Measurements from ENCODE around the gene GCNT2. TPM values are rescaled to one million over a fixed set of nuclear protein-coding genes. Genes with fewer than 3 reads are reported as not detected.

GCNT2 gene
- total and polyA plus RNA-seq, 7 experiments from 2014 or later = 0.45 to 8.5 (median 3.6) TPM

DNA sequence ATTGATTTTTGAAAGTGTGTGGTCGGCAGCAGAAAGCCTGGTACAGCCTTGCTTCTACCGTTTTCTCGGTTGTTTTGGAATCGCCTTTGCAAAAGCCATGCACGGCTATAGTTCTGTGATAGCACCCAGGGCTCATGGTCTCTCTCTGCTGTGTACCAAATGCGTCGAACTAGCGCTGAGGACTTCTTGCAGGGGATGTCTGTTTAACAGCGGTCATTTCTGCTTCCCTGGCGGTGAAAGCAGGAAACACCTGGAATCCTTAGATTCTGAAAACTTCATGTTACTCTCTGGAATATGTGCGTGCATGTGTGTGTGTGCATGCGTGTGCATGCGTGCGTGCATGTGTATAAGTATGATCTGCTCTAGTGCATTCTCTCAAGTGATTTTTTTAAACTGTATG lies 26.1 kb upstream of the GCNT2 start:
- Mint-ChIP-seq H3K27ac (no peak overlapping the region), H3K9me3 (peaks cover 0 to 13% (median 0%) of the 10 kb centered on the region in 11 donors), H3K4me1 (peaks cover 0 to 5% (median 0%) of the 10 kb centered on the region in 7 donors), H3K27me3 (peaks cover 18 to 36% (median 22%) of the 10 kb centered on the region in 5 donors), H3K36me3 (no peaks in the 10 kb centered on the region), H3K4me3 (no peak overlapping the region)
- intact Hi-C loops (cut with micrococcal nuclease) = no loop called here
- H3K27me3 ChIP-seq (ENCODE audit: control insufficient read depth in 2 of 2, insufficient read depth in 2 of 2, low read length in 2 of 2) = no peaks in the 10 kb centered on the region
- ATAC-seq (no peak), DNase-seq (no peak)
- ChIA-PET CTCF (no interaction called here), POLR2A (no interaction called here)
- H3K27ac ChIP-seq (ENCODE audit: low read depth, low read length) = no peak overlapping the region
- H3K4me3 ChIP-seq (ENCODE audit: low read length) = no peak overlapping the region
- no peaks in the 10 kb centered on the region for H3K36me3 ChIP-seq (ENCODE audit: control insufficient read depth in 2 of 3, insufficient read depth in 3 of 3, low read length in 3 of 3)
- no peaks in the 10 kb centered on the region for H3K9me3 ChIP-seq (ENCODE audit: control insufficient read depth in 2 of 3, low read length in 3 of 3)
- H3K4me1 ChIP-seq (ENCODE audit: control insufficient read depth in 2 of 2, insufficient read depth in 2 of 2, low read length in 2 of 2) = no peaks in the 10 kb centered on the region

- no peak overlapping the region for H3K27ac ChIP-seq (ENCODE audit: low read depth, low read length)
- H3K36me3 Mint-ChIP-seq = no peaks in the 10 kb centered on the region
- intact Hi-C loops (cut with micrococcal nuclease) = no loop called here
- no peaks in the 10 kb centered on the region for H3K9me3 ChIP-seq (ENCODE audit: control insufficient read depth in 2 of 3, low read length in 3 of 3)
- no peaks in the 10 kb centered on the region for H3K27me3 ChIP-seq (ENCODE audit: control insufficient read depth in 2 of 2, insufficient read depth in 2 of 2, low read length in 2 of 2)
- CTCF ChIA-PET = no interaction called here
- H3K9me3 Mint-ChIP-seq = no peaks in the 10 kb centered on the region
- no peaks in the 10 kb centered on the region for H3K4me1 ChIP-seq (ENCODE audit: control insufficient read depth in 2 of 2, insufficient read depth in 2 of 2, low read length in 2 of 2)
- POLR2A ChIA-PET = no interaction called here
- H3K4me1 Mint-ChIP-seq = peaks cover 0 to 3% (median 2%) of the 10 kb centered on the region in 7 donors
- H3K4me3 ChIP-seq (ENCODE audit: low read length) = no peak overlapping the region
- H3K27ac Mint-ChIP-seq = no peak overlapping the region
- ATAC-seq (no peak), DNase-seq (no peak)
- H3K36me3 ChIP-seq (ENCODE audit: control insufficient read depth in 2 of 3, insufficient read depth in 3 of 3, low read length in 3 of 3) = no peaks in the 10 kb centered on the region
- no peak overlapping the region for H3K4me3 Mint-ChIP-seq
- H3K27me3 Mint-ChIP-seq = peaks cover 22 to 30% (median 22%) of the 10 kb centered on the region in 5 donors
Observed at GRCh38 chr6:10505529-10505928, 15.6 kb upstream of the GCNT2 start.

GRCh38 chr6:10507298-10507697 lies 13.9 kb upstream of the GCNT2 start:
- Mint-ChIP-seq H3K4me3 (no peak overlapping the region), H3K36me3 (no peaks in the 10 kb centered on the region), H3K27me3 (peaks cover 10 to 20% (median 13%) of the 10 kb centered on the region in 5 donors), H3K27ac (no peak overlapping the region), H3K9me3 (no peaks in the 10 kb centered on the region), H3K4me1 (peaks cover 0 to 7% (median 5%) of the 10 kb centered on the region in 7 donors)
- Histone ChIP-seq H3K27me3 (ENCODE audit: control insufficient read depth in 2 of 2, insufficient read depth in 2 of 2, low read length in 2 of 2) (no peaks in the 10 kb centered on the region), H3K4me3 (ENCODE audit: low read length) (no peak overlapping the region), H3K36me3 (ENCODE audit: control insufficient read depth in 2 of 3, insufficient read depth in 3 of 3, low read length in 3 of 3) (no peaks in the 10 kb centered on the region), H3K9me3 (ENCODE audit: control insufficient read depth in 2 of 3, low read length in 3 of 3) (no peaks in the 10 kb centered on the region), H3K27ac (ENCODE audit: low read depth, low read length) (no peak overlapping the region), H3K4me1 (ENCODE audit: control insufficient read depth in 2 of 2, insufficient read depth in 2 of 2, low read length in 2 of 2) (no peaks in the 10 kb centered on the region)
- DNase-seq = no peak
- ChIA-PET POLR2A (no interaction called here), CTCF (interaction anchor here (1.1 to 1.3 kb wide), 2 partner anchors 34 to 295 kb away, joined by 3 to 5 read pairs; no protein-coding TSS in a partner anchor)
- intact Hi-C loops (cut with micrococcal nuclease) = no loop called here
- ATAC-seq = no peak

- peak overlapping the region in 1 of 9 donors; percentile 27 for H3K27ac Mint-ChIP-seq
Observed at GRCh38 chr6:10507715-10508114, 13.4 kb upstream of the GCNT2 start.

GRCh38 chr6:10510592-10511367 lies 10.4 kb upstream of the GCNT2 start:
- peak overlapping the region in 1 of 9 donors; percentile 28 for H3K27ac Mint-ChIP-seq
- DNase-seq (peak in 8 of 9 donors; percentile 9 to 53 (median 39)), ATAC-seq (peak; percentile 94)
- Histone ChIP-seq H3K4me3 (ENCODE audit: low read length) (no peak overlapping the region), H3K27ac (ENCODE audit: low read depth, low read length) (no peak overlapping the region), H3K36me3 (ENCODE audit: control insufficient read depth in 2 of 3, insufficient read depth in 3 of 3, low read length in 3 of 3) (no peaks in the 10 kb centered on the region), H3K4me1 (ENCODE audit: control insufficient read depth in 2 of 2, insufficient read depth in 2 of 2, low read length in 2 of 2) (no peaks in the 10 kb centered on the region), H3K27me3 (ENCODE audit: control insufficient read depth in 2 of 2, insufficient read depth in 2 of 2, low read length in 2 of 2) (no peaks in the 10 kb centered on the region), H3K9me3 (ENCODE audit: control insufficient read depth in 2 of 3, low read length in 3 of 3) (no peaks in the 10 kb centered on the region)
- intact Hi-C loops (cut with micrococcal nuclease) = loop anchor here (1.0 to 2.0 kb wide), 7 partner anchors 19 to 559 kb away; partner anchors contain the start of genes C6orf52 (in 2 of the 2), PAK1IP1 (in 2 of the 2) and TMEM14B (in 1 of the 2)
- H3K9me3 Mint-ChIP-seq = no peaks in the 10 kb centered on the region
- peaks cover 0 to 7% (median 5%) of the 10 kb centered on the region in 7 donors for H3K4me1 Mint-ChIP-seq
- ChIA-PET POLR2A (interaction anchor here (0.6 to 0.7 kb wide), 2 partner anchors 8 to 223 kb away, joined by 3 read pairs; no protein-coding TSS in a partner anchor), CTCF (interaction anchor here (1.0 to 2.7 kb wide), 4 partner anchors 18 to 560 kb away, joined by 3 to 20 read pairs (median 4); no protein-coding TSS in a partner anchor)
- no peaks in the 10 kb centered on the region for H3K36me3 Mint-ChIP-seq
- peaks cover 0 to 11% (median 7%) of the 10 kb centered on the region in 5 donors for H3K27me3 Mint-ChIP-seq
- H3K4me3 Mint-ChIP-seq = peak overlapping the region in 5 of 10 donors; percentile 8 to 40 (median 12)

More at GRCh38 chr6:10507715-10508114, 13.4 kb upstream of the GCNT2 start:
- no peaks in the 10 kb centered on the region for H3K9me3 ChIP-seq (ENCODE audit: control insufficient read depth in 2 of 3, low read length in 3 of 3)
- no peaks in the 10 kb centered on the region for H3K9me3 Mint-ChIP-seq
- no peak for ATAC-seq
- H3K4me3 Mint-ChIP-seq = no peak overlapping the region
- H3K4me1 ChIP-seq (ENCODE audit: control insufficient read depth in 2 of 2, insufficient read depth in 2 of 2, low read length in 2 of 2) = no peaks in the 10 kb centered on the region
- H3K27me3 ChIP-seq (ENCODE audit: control insufficient read depth in 2 of 2, insufficient read depth in 2 of 2, low read length in 2 of 2) = no peaks in the 10 kb centered on the region
- peaks cover 0 to 7% (median 5%) of the 10 kb centered on the region in 7 donors for H3K4me1 Mint-ChIP-seq
- intact Hi-C loops (cut with micrococcal nuclease) = no loop called here
- H3K27me3 Mint-ChIP-seq = peaks cover 6 to 16% (median 9%) of the 10 kb centered on the region in 5 donors
- no peak overlapping the region for H3K4me3 ChIP-seq (ENCODE audit: low read length)
- H3K36me3 ChIP-seq (ENCODE audit: control insufficient read depth in 2 of 3, insufficient read depth in 3 of 3, low read length in 3 of 3) = no peaks in the 10 kb centered on the region
- ChIA-PET CTCF (interaction anchor here (1.1 to 1.3 kb wide), 3 partner anchors 34 to 295 kb away, joined by 3 to 5 read pairs (median 4); no protein-coding TSS in a partner anchor), POLR2A (no interaction called here)
- no peak overlapping the region for H3K27ac ChIP-seq (ENCODE audit: low read depth, low read length)
- H3K36me3 Mint-ChIP-seq = no peaks in the 10 kb centered on the region
- DNase-seq = no peak

GRCh38 chr6:10511477-10511876 lies 9.7 kb upstream of the GCNT2 start:
- DNase-seq = no peak
- H3K27me3 ChIP-seq (ENCODE audit: control insufficient read depth in 2 of 2, insufficient read depth in 2 of 2, low read length in 2 of 2) = no peaks in the 10 kb centered on the region
- Mint-ChIP-seq H3K9me3 (no peaks in the 10 kb centered on the region), H3K27ac (peak overlapping the region in 1 of 9 donors; percentile 43), H3K4me3 (no peak overlapping the region), H3K27me3 (peaks cover 0 to 11% (median 7%) of the 10 kb centered on the region in 5 donors), H3K36me3 (no peaks in the 10 kb centered on the region), H3K4me1 (peaks cover 0 to 7% (median 5%) of the 10 kb centered on the region in 7 donors)
- ChIA-PET CTCF (interaction anchor here (1.0 to 2.7 kb wide), 3 partner anchors 17 to 290 kb away, joined by 3 to 20 read pairs (median 4); no protein-coding TSS in a partner anchor), POLR2A (interaction anchor here (0.6 kb wide), 1 partner anchor 9 kb away, joined by 3 read pairs; no protein-coding TSS in a partner anchor)
- intact Hi-C loops (cut with micrococcal nuclease) = loop anchor here in 1 of 2 donors (2.0 kb wide), 2 partner anchors 183 to 235 kb away; partner anchors contain the start of genes C6orf52, PAK1IP1 and TMEM14B
- H3K36me3 ChIP-seq (ENCODE audit: control insufficient read depth in 2 of 3, insufficient read depth in 3 of 3, low read length in 3 of 3) = no peaks in the 10 kb centered on the region
- H3K4me1 ChIP-seq (ENCODE audit: control insufficient read depth in 2 of 2, insufficient read depth in 2 of 2, low read length in 2 of 2) = no peaks in the 10 kb centered on the region
- ATAC-seq = no peak
- no peaks in the 10 kb centered on the region for H3K9me3 ChIP-seq (ENCODE audit: control insufficient read depth in 2 of 3, low read length in 3 of 3)
- H3K27ac ChIP-seq (ENCODE audit: low read depth, low read length) = no peak overlapping the region
- no peak overlapping the region for H3K4me3 ChIP-seq (ENCODE audit: low read length)

Measured in naive thymus-derived CD4-positive, alpha-beta T cell (primary cell).